Mononuclear cell (primary cell): ENCODE data around the gene SPATS2. TPM values are rescaled to one million over a fixed set of nuclear protein-coding genes. Genes with fewer than 3 reads are reported as not detected.
"Not testable (repeated sequence)": the region's sequence is repeated elsewhere in the genome, so short reads cannot be mapped to it uniquely, and the experiment has no call there.

Experiments
- H3K27me3 ChIP-seq: 2 replicates; pipeline ENCODE4 v1.6.0; 2011; ENCODE audit warnings: low read length, control low read depth; ENCODE audit not compliant: insufficient read depth
- H3K4me1 ChIP-seq: 2 replicates; pipeline ENCODE4 v1.5.1; 2011; ENCODE audit warnings: mild to moderate bottlenecking, low read length, control low read depth; ENCODE audit not compliant: insufficient read depth
- H3K4me3 ChIP-seq: 2 replicates; pipeline ENCODE4 v1.5.1; 2011; ENCODE audit warnings: mild to moderate bottlenecking, low read length, moderate library complexity
- H3K9me3 ChIP-seq: 2 replicates; pipeline ENCODE4 v1.5.1; 2011; ENCODE audit warnings: low read depth, mild to moderate bottlenecking, control low read depth, low read length
- total RNA-seq: library from RNA; depleted of rRNA; stranded (reverse); fragments of >200 nt; gene quantifications from one replicate; pipeline ENCODE4 v1.2.3, GENCODE V29; 2012

The SPATS2 gene
- total RNA-seq, 1 donor: 5.2 TPM

DNA sequence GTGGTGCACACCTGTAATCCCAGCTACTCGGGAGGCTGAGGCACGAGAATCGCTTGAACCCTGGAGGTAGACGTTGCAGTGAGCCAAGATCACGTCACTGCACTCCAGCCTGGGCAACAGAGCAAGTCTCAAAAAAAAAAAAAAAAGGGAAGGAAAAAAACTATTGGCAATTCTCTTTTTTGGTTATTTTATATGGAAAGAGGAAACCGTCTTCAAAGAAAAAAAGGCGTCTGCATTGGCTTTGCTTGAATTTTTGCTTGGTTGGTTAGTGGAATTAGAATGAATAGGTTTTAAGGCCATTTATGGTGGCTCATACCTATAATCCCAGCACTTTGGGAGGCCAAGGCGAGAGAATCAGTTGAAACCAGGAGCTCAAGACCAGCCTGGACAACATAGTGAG is 142.4 kb downstream of the SPATS2 start:
- H3K27me3 ChIP-seq, H3K9me3 ChIP-seq, H3K4me1 ChIP-seq, H3K4me3 ChIP-seq: not testable (repeated sequence)

DNA sequence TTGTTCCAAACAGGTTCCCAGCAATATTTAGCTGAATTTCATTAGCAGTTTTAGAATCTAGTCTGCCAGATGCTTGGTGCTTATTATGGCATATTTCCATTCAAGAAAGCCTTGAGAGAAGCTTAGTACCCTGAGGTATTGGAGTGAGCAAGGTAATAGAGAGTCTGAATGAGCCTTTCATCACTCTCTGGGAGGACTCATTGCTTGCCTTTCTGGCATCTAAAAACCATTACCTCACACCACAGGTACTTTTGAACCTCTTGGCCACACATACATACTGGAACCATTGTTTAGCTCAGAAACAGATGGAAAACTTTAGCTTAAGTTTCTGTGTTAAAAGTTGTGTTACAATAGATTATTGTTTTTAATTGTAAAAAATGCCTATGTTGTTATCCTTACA is 144.1 kb downstream of the SPATS2 start:
- no peaks in the 10 kb centered on the region for H3K27me3 ChIP-seq
- no peaks in the 10 kb centered on the region for H3K9me3 ChIP-seq
- H3K4me1 ChIP-seq: no peaks in the 10 kb centered on the region
- no peak overlapping the region for H3K4me3 ChIP-seq

DNA sequence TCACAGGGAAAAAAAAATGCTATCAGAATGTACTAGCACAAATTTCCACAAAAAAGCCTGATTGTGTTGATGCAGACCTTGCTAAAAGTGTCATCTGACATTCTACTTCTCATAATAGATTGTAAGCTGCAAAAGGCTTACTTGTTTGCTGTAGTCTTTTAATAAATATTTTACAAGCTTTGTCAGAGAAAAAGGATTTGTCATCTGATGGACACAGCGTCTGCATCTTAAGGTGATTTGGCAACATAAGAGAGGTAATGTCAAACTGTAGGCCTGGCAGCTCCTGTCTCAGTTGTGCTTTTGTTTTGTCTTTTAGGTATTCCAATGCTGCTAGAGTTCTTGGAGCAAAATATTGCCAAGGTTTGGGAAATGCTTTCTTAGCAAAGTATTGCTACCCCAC is 145.3 kb downstream of the SPATS2 start:
- Histone ChIP-seq H3K9me3 (no peaks in the 10 kb centered on the region), H3K4me1 (no peaks in the 10 kb centered on the region), H3K4me3 (no peak overlapping the region), H3K27me3 (no peaks in the 10 kb centered on the region)

DNA sequence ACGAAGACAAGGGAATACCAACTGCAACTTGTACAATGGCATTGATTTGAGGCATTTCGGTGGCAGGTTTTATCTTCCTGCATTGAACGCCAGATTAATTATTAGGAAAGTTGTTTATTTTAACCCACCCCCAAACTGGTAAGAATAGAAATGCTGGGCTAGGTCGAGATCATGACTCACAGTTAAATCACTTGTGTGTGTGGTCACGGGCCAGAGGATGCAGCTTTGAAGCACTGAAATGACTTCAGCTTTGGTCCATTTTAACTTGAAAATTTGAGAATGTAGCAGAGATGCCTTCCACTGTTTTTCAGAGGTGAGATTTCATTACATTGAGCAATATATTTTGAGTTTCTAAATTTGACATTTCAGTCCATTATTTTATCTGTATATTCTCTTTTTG is 148.0 kb downstream of the SPATS2 start:
- H3K9me3 ChIP-seq: no peaks in the 10 kb centered on the region
- no peaks in the 10 kb centered on the region for H3K27me3 ChIP-seq
- H3K4me1 ChIP-seq: no peaks in the 10 kb centered on the region
- H3K4me3 ChIP-seq: no peak overlapping the region

DNA sequence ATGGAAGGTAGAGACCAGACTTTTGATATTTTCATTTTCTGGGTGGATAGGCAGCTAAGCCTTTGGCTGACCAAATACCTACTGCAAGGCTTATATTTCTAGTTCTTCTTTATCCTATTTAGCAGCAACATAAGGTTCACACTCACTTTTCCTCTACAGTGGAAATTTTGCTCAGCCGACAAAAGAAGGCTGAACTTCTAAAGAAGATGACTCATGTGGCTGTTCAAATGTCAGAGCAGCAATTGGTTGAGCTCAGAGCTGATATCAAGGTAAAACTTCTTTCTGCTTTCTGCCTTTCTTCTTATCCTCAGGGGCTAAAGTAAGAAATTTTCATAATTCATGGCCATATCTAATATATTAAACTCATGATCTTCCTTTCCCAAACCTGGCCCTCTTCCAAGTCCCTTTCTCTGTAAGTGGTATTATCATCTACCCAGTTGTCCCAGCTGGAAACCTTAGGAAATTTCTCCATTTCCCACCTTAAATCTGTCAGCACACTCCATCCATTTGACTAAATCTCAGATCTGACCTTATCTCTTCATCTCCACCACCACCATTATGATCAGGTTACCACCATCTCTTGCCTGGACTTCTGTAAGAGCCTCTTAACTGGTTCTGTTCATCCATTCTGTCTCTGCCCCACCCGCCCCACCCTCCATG is 151.8 kb downstream of the SPATS2 start:
- Histone ChIP-seq H3K27me3 (no peaks in the 10 kb centered on the region), H3K9me3 (no peaks in the 10 kb centered on the region), H3K4me3 (no peak overlapping the region), H3K4me1 (no peaks in the 10 kb centered on the region)

DNA sequence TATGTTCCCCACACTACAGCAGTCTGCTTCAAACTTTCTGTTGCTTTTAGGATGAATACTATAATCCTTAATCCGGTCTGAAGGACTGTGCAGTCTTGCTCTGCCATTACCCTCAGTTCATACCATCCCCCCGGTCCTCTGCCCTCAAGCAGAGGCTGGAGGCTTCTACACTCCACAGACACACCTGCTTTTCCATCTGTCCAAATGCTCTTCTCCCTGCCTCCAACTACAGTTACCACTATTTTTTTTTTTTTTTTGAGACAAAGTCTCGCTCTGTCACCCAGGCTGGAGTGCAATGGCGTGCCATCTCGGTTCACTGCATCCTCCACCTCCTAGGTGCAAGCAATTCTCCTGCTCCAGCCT is 152.3 kb downstream of the SPATS2 start:
- H3K4me1 ChIP-seq: no peaks in the 10 kb centered on the region
- H3K4me3 ChIP-seq: no peak overlapping the region
- no peaks in the 10 kb centered on the region for H3K9me3 ChIP-seq
- H3K27me3 ChIP-seq: no peaks in the 10 kb centered on the region

DNA sequence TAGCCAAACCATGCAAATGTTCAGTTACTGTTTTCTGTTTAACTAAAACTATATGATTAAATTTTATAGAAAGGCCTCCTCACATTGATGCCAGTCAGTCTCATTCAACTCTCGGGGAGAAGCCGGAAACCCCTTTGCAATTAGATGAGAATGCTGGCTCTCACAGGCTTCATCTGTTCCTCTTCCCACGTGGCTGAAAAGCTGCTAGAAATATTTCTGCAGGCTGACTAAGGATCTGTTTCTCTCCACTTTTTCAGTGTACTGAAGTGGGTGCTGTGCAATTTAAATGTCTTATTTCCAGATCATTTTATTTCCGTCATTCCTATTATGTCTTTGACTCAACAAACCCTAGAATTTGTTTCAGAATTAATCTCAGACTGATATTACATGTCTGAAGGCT is 154.1 kb downstream of the SPATS2 start:
- Histone ChIP-seq H3K4me3 (no peak overlapping the region), H3K9me3 (no peaks in the 10 kb centered on the region), H3K4me1 (no peaks in the 10 kb centered on the region), H3K27me3 (no peaks in the 10 kb centered on the region)

DNA sequence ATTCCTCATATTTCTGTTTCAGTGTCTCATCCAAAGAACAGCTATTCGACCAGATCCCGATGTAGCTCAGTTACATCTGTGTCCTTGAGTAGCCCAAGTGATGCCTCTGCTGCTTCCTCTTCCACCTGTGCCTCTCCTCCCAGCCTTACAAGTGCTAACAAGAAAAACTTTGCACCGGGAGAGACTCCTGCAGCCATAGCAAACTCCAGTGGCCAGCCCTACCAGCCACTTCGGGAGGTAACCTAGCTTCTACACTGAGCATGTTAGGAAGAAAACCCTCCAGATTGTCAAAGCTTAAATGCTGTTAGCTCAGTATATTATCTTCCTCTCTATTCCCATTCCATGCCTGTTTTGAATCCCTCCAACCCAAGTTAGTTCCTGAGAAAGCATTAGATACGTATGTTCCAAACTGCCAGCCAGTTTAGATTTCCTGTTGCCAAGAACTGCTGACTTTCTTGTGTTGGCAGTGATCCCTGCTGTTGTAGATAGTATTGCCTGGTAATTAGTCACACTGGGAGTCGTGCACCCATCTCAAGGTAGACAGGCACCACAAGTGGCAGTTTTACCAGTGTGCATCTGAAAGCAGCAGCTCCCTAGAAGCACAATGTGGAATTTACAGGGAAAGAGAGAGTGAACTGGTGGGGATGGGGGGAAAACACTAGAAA is 157.5 kb downstream of the SPATS2 start:
- Histone ChIP-seq H3K9me3 (no peaks in the 10 kb centered on the region), H3K4me3 (no peak overlapping the region), H3K4me1 (peaks cover 6% of the 10 kb centered on the region), H3K27me3 (no peaks in the 10 kb centered on the region)

DNA sequence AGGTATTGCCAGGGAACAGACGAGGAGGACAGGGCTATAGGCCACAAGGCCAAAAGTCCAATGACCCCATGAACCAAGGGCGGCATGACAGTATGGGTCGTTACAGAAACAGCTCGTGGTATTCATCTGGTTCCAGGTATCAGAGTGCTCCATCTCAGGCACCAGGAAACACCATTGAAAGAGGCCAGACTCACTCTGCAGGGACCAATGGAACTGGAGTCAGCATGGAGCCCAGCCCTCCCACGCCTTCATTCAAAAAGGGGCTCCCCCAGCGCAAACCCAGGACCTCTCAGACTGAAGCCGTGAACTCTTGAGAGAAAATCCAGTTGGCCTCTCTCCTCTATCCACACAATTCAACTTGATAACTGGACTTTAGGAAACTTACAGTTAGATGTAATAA is 158.7 kb downstream of the SPATS2 start:
- Histone ChIP-seq H3K4me1 (peaks cover 6% of the 10 kb centered on the region), H3K27me3 (no peaks in the 10 kb centered on the region), H3K9me3 (no peaks in the 10 kb centered on the region), H3K4me3 (no peak overlapping the region)

DNA sequence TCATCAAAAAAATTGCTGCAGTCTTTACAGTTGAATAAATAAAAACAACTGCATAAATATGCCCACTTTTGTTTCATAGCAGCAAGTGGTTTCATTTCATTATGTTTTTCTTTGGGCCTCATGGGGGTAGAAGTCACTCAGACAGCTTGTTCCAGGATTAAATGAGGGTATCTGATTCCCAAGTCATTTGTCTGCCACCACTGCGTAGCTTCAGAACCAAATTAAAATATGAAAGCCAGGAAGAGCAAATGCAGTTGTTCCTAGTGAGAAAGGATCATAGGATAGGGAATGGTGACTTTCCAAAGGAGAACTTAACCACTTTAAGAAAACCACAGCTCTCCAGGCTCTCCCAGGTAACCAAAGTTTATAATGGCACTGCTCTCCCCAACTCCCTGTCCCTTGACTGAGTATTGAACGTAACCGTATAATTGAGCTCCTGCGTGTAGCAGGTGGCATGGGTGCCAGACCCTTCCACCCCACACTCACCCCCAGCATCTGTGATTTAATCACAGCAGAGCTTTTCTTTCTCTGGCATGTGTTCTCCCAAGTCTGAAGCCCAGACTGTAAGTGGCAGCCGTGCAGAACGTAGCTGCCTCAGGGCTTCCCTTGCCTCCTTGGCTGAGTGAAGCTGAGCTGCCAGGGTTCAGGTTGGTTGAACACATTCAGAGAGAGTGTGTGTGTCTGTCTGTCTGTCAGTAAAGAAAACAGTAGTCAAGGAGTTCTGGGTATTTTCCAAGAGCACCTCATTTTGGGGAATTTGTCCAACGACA is 160.3 kb downstream of the SPATS2 start:
- no peak overlapping the region for H3K4me3 ChIP-seq
- H3K4me1 ChIP-seq: peaks cover 6% of the 10 kb centered on the region
- H3K27me3 ChIP-seq: no peaks in the 10 kb centered on the region
- no peaks in the 10 kb centered on the region for H3K9me3 ChIP-seq

DNA sequence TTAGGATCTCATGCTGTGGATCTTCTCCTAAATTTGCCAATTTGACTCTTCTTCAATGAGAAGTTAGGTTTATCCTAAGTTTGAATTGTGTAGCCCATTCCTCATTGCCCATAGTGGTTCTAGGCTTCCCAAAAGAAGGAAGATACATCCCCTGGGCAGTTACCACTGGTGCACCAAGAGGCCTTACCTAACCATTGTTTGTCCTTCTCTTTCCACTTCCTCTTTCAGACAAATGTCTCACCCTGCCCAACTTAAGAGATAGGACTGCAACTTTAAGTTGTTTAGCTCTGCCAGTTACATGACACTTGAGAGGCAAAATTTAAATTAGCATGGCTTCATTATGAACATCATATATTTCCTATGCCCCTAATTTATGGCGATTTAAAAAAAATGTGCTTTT is 162.2 kb downstream of the SPATS2 start:
- Histone ChIP-seq H3K4me1 (peaks cover 6% of the 10 kb centered on the region), H3K9me3 (no peaks in the 10 kb centered on the region), H3K4me3 (no peak overlapping the region), H3K27me3 (no peaks in the 10 kb centered on the region)

DNA sequence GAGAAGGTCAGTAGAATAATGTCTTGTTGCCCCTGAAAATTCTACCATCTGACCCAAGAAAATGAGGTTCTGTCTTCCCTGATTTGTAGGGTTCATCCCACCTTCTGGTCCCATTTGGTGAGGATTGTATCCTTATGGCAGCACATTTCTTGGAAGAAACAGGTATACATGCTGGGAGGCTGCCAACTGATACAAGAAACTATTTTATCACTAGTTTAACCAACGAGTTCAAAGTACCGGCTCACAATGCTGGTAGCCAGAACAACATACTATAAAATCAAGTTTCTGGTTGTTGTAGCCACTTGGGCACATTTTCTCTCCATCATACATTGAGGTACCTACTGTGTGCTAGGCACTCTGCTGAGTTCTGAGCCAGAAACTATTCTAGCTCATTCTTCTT is 164.5 kb downstream of the SPATS2 start:
- no peak overlapping the region for H3K4me3 ChIP-seq
- H3K4me1 ChIP-seq: peaks cover 28% of the 10 kb centered on the region
- H3K27me3 ChIP-seq: peaks cover 5% of the 10 kb centered on the region
- no peaks in the 10 kb centered on the region for H3K9me3 ChIP-seq

DNA sequence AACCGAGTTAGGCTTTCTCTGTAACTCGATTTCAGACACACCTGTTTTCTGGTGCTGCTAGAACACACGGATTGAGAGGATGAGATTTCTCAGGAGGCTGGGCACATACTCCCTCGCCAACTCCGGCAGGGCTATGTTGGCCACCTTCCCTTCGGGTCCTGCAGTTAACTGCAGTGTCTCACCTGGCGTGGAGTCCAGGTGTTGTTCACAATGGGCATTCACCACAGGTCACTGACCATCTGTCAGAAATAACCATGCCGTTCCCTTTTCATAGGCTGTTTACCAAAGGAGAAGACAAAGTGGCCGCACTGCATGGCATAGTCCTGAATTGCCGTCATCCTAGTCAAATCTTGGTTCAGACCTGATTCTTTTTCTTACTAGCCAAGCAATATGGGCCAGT is 166.1 kb downstream of the SPATS2 start:
- peaks cover 10% of the 10 kb centered on the region for H3K27me3 ChIP-seq
- no peaks in the 10 kb centered on the region for H3K9me3 ChIP-seq
- H3K4me3 ChIP-seq: no peak overlapping the region
- H3K4me1 ChIP-seq: peaks cover 44% of the 10 kb centered on the region

DNA sequence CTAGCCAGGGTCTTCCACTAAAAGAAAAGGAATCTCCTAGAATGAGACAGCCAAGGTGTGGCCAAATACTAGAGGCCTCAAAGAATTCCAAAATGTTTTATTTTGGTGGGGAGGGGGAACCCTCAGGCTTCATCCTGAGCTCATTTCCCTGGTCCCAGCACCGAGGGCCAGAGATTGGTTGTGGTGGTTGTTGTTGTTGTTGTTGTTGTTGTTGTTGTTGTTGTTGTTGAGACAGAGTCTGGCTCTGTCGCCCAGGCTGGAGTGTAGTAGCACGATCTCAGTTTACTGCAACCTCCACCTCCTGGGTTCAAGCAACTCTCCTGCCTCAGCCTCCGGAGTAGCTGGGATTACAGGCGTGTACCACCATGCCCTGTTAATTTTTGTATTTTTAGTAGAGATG is 166.9 kb downstream of the SPATS2 start:
- not testable (repeated sequence) for H3K4me3 ChIP-seq, H3K27me3 ChIP-seq, H3K9me3 ChIP-seq
- peaks cover 44% of the 10 kb centered on the region for H3K4me1 ChIP-seq

DNA sequence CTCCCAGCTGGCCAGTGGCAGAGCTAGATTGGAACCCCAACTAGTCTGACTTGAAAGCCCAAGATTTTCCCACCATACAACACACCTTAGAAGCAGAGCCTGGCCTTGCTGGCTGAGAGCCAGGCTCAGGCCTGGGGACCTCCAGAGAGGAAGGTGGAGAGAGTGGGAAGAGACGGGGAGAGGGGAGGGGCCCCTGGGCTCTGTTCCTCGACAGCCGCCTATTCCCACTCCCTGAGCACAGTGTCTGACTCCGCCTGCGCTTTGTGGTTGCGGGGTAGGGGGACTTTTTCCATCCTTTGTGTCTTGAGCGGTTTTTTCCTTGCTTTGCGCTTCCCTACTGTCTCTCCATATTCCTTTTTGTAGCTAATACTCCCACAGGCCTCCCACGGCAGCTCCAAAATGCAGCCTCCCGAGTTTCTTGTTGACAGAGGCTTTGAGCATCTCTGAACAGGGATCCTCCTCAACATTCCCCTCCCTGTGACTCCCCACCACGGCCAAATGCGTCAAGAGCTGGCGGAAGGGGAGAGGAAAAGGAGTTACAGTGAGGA is 167.5 kb downstream of the SPATS2 start:
- H3K4me1 ChIP-seq: peaks cover 45% of the 10 kb centered on the region

More for the DNA sequence above, 167.5 kb downstream of the SPATS2 start:
- Histone ChIP-seq H3K27me3 (peaks cover 16% of the 10 kb centered on the region), H3K4me3 (no peak overlapping the region), H3K9me3 (no peaks in the 10 kb centered on the region)
